HG03342 (cell line): ENCODE measurements around the gene ATP5MC3.
"Not testable (repeated sequence)": the region's sequence is repeated elsewhere in the genome, so short reads cannot be mapped to it uniquely, and the experiment has no call there.

Source experiments
- ATAC-seq: cut with Tn5 transposase; IDR thresholded peaks from one replicate; pipeline ENCODE4 v1.9.1; 2021; ENCODE audit warnings: mild to moderate bottlenecking, moderate library complexity; ENCODE audit not compliant: unreplicated experiment

The ATP5MC3 gene

GRCh38 chr2:175181104-175181876 is at the start of gene ATP5MC3:
Gene ATP5MC3 (minus strand): TSS chr2:175181710. CDS start chr2:175181393, 317 bp downstream.
- peak; percentile 91 for ATAC-seq

DNA sequence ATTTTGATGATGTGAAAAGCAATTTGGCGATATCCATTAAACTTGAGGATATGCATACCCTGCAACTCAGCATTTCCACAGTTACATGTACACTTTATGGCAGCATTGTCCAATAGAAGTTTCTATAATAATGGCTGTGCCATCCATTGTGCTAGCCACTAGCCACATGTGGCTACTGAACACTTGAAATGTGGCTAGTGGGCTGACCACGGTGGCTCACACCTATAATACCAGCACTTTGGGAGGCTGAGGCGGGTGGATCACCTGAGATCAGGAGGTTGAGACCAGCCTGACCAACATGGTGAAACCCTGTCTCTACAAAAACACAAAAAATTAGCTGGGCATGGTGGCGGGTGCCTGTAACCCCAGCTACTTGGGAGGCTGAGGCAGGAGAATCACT is 47.1 kb upstream of the ATP5MC3 start:
- not testable (repeated sequence) for ATAC-seq

DNA sequence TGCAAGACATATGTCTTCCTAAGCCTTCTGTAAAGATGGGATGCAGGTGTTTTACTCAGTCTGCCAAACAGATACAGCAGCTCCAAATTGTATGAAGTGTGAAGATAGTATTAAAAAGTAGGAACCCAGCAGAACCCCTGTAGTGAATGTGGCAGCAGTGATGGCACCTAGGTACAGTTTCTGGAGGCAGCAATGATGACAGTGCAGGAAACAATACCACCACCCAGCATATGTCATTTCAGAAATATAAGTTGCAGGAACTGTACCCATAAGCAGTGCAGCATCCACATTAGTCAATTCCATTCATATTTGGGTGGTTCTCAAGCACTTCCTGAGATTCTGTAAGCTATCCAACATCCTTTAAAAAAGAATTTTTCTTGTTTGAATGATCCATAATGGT is 46.7 kb upstream of the ATP5MC3 start:
- ATAC-seq = no peak

DNA sequence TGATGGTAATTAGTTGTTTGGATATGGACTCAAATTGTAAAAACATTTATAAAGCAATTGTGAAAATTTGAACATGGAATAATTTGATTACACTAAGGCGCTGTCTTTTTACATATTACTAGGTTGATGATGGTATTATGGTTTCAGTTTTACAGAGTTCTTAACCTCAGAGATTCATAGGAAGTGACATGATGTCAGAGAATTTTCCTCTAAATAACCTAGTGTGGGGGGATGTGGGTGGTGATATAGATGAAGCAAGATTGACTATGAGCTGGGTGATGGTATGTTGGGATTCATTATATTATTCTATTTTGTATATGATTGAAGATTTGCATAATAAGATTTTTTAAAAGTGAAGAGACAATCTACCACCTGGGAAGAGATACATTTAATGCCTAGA is 45.9 kb upstream of the ATP5MC3 start:
- no peak for ATAC-seq

GRCh38 chr2:175220075-175220474 is 38.6 kb upstream of the ATP5MC3 start:
- ATAC-seq = no peak

DNA sequence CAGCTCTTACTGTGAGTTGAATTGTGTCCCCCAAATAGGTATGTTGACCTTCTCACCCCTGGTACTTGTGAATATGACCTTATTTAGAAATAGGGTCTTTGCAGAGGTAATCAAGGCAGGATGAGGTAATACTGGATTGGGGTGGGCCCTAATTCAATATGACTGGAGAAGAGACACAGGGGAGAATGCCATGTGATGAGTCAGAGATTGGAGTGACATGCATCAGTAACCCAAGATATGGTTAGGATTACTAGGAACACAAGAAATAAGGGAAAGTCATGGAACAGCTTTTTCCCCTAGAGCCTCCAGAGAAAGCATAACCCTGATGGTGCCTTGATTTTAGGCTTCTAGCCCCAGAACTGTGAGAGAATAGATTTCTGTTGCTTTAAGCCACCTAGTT is 37.0 kb upstream of the ATP5MC3 start:
- ATAC-seq = no peak

- ATAC-seq = no peak
Observed at GRCh38 chr2:175207741-175208438, 26.4 kb upstream of the ATP5MC3 start.

- no peak for ATAC-seq
Observed at GRCh38 chr2:175206866-175207265, 25.4 kb upstream of the ATP5MC3 start.

DNA sequence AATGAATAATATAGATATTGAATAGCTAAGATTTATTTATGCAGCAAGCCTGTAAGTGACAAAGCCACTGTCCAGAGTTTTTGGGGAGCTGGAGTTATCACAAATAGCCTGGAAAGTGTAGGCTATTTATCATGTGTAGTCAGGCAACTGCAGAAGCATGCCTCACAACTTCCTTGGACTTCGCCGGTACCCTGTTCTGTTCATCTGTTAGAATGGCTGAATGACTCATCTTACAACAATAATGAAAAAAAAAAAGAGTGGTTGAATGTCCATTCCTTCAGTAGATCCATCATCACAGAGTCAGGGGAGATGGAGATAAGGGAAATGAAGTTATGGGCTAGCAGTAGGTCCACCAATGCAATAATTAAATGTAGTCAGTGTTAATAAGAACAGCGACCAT is 24.0 kb upstream of the ATP5MC3 start:
- ATAC-seq = no peak

DNA sequence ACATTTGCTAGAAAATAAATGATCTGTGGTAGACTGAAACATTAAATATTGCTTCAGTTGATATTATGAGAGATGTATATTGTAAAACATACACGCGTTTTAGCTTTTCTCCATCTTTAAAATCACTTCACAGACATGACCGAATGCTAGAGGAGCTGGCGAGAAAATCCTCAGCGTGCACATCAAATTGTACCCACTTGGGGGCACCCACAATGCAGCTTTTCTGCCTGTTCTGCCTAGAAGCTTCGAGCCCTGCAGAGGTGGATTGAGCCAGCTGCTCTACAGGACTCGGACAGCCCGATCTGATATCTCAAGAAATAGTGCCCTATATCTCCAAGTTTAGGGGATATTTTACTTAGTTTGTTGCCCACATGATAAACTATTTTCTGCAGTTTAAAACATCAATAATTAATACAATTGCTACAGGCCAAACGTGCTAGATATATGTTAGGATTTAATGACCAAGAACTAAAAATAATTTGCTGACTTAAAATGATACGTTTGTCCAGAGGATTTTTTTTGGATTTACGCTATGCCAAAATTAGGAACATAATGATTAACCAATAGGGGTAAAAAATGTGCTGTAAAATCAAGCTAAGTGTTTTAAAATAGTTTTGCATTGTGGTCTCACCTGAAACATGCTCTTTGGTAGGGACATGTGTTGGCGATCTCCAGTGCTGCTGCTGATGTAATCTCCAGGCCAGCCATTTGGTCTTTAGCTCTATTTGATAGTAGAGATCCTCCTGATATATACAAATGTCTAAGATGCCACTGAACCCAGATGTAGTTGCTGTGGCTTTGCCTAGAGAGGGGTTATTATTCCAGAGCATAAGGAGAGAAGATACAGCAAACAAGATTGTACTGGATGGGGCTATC is 22.3 kb upstream of the ATP5MC3 start:
- peak; percentile 83 for ATAC-seq

- ATAC-seq = no peak
Observed at GRCh38 chr2:175195012-175195411, 13.5 kb upstream of the ATP5MC3 start.

GRCh38 chr2:175188761-175189160 is 7.3 kb upstream of the ATP5MC3 start:
- ATAC-seq = no peak

DNA sequence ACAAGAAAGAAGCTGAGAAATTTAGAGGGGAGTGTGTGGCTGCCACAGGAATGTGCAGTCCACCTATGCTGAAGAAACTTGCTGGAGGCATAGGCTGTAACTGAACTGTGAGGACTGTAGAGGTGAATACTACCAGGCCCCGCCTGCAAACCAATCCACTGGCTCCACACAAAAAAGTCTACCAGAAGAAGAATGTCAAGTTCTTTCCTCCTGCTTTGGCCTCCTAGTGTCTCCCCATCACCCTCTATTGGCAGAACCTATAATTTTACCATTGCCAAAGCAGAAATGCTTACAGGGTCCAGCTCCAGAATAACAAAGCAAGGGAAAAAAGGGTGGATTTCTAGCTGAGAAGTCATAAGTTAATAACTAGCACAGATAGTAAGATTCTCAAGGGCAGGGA is 5.9 kb upstream of the ATP5MC3 start:
- no peak for ATAC-seq

DNA sequence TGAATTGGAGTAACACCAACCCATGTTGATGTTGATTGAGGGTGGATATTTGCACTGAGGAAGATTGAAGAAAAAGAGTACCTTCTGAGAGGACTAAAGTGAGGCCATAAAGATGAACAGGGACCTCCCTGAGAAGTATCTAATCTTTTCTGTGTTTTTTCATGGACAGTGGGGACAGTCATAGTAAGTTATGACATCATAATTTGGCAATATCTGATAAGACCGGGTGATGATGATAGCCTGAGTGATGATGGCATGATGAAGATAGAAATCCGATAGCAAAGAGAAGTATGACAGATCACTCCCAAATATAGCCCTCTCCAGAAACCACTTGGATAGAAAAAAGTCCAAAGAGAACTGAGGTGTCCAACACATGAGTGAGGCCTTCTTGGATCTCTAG is 2.2 kb upstream of the ATP5MC3 start:
- no peak for ATAC-seq

- ATAC-seq = no peak
Observed at GRCh38 chr2:175181877-175182308, 383 bp upstream of the ATP5MC3 start.

DNA sequence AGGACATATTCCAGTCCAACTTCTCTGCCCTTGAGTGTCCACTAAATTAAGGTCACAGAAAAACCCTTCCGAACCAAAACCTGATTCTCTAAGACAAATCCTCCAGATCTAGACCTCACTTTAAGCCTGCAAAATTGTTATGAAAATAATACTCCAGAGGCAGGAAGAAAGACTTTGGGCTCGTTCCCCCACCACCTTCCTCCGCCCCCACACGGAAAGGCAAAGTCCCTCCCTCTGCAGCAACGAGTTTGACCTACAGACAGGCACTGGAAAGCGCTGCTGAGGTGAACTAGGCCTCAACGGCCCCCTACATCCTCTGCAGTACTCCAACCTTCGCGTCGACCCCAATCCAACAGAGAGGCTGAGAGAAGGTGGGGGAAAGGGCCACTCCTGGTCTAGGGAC is 808 bp downstream of the ATP5MC3 start:
- ATAC-seq = peak; percentile 55

DNA sequence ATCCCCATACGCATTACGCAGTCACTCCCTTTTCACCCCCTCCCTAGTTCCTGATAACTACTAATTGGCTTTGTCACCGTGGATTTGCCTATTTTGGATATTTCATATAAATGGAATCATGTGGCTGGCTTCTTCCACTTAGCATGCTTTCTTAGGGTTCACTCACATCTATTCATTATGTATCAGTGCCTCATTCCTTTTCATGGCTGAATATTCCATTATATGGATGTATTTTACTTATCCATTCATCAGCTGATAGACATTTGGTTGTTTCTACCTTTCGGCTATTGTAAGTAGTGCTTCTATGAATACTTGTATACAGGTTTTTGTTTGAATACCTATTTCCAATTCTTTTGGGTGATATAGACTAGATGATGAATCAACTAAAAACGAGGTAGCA is 4.9 kb downstream of the ATP5MC3 start:
- no peak for ATAC-seq

DNA sequence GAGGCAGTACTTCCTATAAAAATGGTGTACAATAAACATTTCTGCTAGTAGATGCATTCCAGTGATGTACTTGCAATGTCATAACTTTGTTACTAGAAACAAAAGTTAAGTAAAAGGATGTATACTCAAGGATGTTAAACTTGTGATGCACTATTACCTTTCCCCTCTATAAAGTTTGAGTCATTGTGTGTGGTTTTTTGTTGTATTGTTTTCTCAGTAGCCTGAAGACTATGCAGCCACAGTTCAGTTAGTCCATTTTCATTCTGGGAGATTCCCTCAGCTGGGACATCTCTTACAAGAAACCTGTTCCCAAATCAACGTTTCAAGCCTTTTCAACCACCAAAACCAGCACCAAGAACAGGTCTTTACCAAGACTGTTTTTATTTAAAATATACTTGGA is 5.6 kb downstream of the ATP5MC3 start:
- no peak for ATAC-seq

- ATAC-seq = no peak
Observed at GRCh38 chr2:175175320-175175719, 6.2 kb downstream of the ATP5MC3 start.

GRCh38 chr2:175170659-175171304 is 10.7 kb downstream of the ATP5MC3 start:
- ATAC-seq = no peak

GRCh38 chr2:175169191-175169590 is 12.3 kb downstream of the ATP5MC3 start:
- no peak for ATAC-seq
